ENCODE measurements around the gene SEMA3E.

The SEMA3E gene

DNA sequence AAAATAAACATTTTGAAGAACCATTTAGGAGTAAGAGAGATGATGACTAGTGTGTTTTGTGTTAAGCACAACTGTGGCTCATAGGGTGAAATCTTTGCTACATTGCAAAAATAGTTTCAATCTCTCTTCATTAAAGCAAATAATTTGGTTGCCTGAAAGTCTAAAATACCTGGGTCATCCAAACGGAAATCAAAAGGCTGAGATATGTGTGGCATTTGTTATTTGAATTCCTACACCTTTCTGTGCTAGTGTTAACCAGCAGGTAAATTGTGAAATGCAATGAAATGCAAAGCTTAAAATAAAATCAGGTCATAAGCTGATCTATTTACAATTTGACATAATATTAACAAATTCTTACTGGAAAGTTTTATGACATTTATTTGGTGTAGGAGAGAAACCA lies 40.9 kb upstream of the SEMA3E start:
- H3K9me3 ChIP-seq (ENCODE audit: insufficient read depth, low read depth, low read length), result no peaks in the 10 kb centered on the region
- H3K9me2 ChIP-seq (replicated peaks; ENCODE audit: low read depth, low read length), result no peaks in the 10 kb centered on the region; the same call in 1 of the 2 replicates
- no peaks in the 10 kb centered on the region for H3K36me3 ChIP-seq (ENCODE audit: insufficient read depth, low read length)
- H3K79me2 ChIP-seq (ENCODE audit: insufficient read depth, low read length), result no peaks in the 10 kb centered on the region
- H3K4me3 ChIP-seq (ENCODE audit: low read length, poor library complexity, severe bottlenecking), result no peak overlapping the region
- H4K20me1 ChIP-seq (ENCODE audit: insufficient read depth, low read length, poor library complexity, severe bottlenecking), result no peaks in the 10 kb centered on the region
- H3K4me2 ChIP-seq (ENCODE audit: low read depth, low read length, poor library complexity, severe bottlenecking), result no peak overlapping the region
- no peaks in the 10 kb centered on the region for H3K4me1 ChIP-seq (ENCODE audit: insufficient read depth, low read length, poor library complexity, severe bottlenecking)
- H3K27me3 ChIP-seq (ENCODE audit: insufficient read depth, low read length, poor library complexity, severe bottlenecking), result no peaks in the 10 kb centered on the region
- TF ChIP-seq EZH2phosphoT487 (IDR thresholded peaks at IDR 0.05; ENCODE audit: borderline replicate concordance), result no peak
- TF ChIP-seq, protein P1, sequence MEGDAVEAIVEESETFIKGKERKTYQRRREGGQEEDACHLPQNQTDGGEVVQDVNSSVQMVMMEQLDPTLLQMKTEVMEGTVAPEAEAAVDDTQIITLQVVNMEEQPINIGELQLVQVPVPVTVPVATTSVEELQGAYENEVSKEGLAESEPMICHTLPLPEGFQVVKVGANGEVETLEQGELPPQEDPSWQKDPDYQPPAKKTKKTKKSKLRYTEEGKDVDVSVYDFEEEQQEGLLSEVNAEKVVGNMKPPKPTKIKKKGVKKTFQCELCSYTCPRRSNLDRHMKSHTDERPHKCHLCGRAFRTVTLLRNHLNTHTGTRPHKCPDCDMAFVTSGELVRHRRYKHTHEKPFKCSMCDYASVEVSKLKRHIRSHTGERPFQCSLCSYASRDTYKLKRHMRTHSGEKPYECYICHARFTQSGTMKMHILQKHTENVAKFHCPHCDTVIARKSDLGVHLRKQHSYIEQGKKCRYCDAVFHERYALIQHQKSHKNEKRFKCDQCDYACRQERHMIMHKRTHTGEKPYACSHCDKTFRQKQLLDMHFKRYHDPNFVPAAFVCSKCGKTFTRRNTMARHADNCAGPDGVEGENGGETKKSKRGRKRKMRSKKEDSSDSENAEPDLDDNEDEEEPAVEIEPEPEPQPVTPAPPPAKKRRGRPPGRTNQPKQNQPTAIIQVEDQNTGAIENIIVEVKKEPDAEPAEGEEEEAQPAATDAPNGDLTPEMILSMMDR (conservative IDR thresholded peaks at IDR 0.05; ENCODE audit: low read length), result no peak
- H2AFZ ChIP-seq (ENCODE audit: low read length), result no peak overlapping the region
- H3F3A ChIP-seq (ENCODE audit: low read depth), result no peaks in the 10 kb centered on the region
- no peak overlapping the region for H3K9ac ChIP-seq (ENCODE audit: low read depth, low read length, poor library complexity, severe bottlenecking)

DNA sequence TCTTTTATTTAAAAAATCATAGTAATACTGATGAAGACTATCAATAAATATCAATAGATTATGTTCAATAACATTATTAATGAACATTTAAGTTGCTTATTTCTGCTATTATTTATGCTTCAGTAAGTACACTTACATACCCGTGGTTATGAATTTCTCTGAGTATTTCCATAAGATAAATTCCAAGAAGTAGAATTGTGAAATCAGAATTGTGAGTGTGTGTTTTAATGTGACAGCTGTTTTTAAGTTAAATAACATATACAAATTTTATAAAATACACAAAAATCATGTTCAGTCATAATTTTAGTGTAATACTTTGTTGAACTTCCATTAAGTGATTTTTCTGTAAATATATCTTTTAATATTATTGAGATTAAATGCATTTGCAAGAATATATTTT lies 37.5 kb upstream of the SEMA3E start:
- H3K79me2 ChIP-seq (ENCODE audit: insufficient read depth, low read length), result no peaks in the 10 kb centered on the region
- no peaks in the 10 kb centered on the region for H3K4me1 ChIP-seq (ENCODE audit: insufficient read depth, low read length, poor library complexity, severe bottlenecking)
- H3K4me3 ChIP-seq (ENCODE audit: low read length, poor library complexity, severe bottlenecking), result no peak overlapping the region
- H3K9me3 ChIP-seq (ENCODE audit: insufficient read depth, low read depth, low read length), result no peaks in the 10 kb centered on the region
- H3K27me3 ChIP-seq (ENCODE audit: insufficient read depth, low read length, poor library complexity, severe bottlenecking), result no peaks in the 10 kb centered on the region
- no peak overlapping the region for H3K4me2 ChIP-seq (ENCODE audit: low read depth, low read length, poor library complexity, severe bottlenecking)
- H2AFZ ChIP-seq (ENCODE audit: low read length), result no peak overlapping the region
- no peaks in the 10 kb centered on the region for H3F3A ChIP-seq (ENCODE audit: low read depth)
- H3K9ac ChIP-seq (ENCODE audit: low read depth, low read length, poor library complexity, severe bottlenecking), result no peak overlapping the region
- H3K9me2 ChIP-seq (replicated peaks; ENCODE audit: low read depth, low read length), result no peaks in the 10 kb centered on the region; the same call in 1 of the 2 replicates
- no peaks in the 10 kb centered on the region for H3K36me3 ChIP-seq (ENCODE audit: insufficient read depth, low read length)
- H4K20me1 ChIP-seq (ENCODE audit: insufficient read depth, low read length, poor library complexity, severe bottlenecking), result no peaks in the 10 kb centered on the region
- TF ChIP-seq, protein P1 (conservative IDR thresholded peaks at IDR 0.05; ENCODE audit: low read length), result no peak
- TF ChIP-seq EZH2phosphoT487 (IDR thresholded peaks at IDR 0.05; ENCODE audit: borderline replicate concordance), result no peak

DNA sequence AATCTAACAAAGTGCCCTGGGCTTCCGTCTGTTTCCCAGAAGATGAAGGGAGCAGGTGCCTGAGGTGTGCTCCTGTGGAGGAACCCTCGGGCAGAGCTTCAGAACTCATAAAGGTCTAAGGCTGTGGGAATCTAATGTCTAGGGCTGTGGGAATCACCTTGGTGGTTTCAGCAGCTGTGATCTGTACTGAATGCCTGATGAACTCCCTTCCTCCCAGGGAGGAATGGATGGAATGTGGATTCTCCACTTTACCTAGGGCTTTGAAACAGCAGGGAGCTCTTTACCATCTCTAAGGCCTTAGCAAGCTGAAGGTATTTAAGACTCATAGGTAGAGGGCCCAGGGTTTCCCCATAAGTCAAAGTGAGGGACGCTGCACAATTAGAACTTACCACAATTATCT lies 36.0 kb upstream of the SEMA3E start:
- H3K36me3 ChIP-seq (ENCODE audit: insufficient read depth, low read length), result no peaks in the 10 kb centered on the region
- H2AFZ ChIP-seq (ENCODE audit: low read length), result no peak overlapping the region
- no peak overlapping the region for H3K4me3 ChIP-seq (ENCODE audit: low read length, poor library complexity, severe bottlenecking)
- no peaks in the 10 kb centered on the region for H3F3A ChIP-seq (ENCODE audit: low read depth)
- H3K4me2 ChIP-seq (ENCODE audit: low read depth, low read length, poor library complexity, severe bottlenecking), result no peak overlapping the region
- no peaks in the 10 kb centered on the region for H3K4me1 ChIP-seq (ENCODE audit: insufficient read depth, low read length, poor library complexity, severe bottlenecking)
- no peak overlapping the region for H3K9ac ChIP-seq (ENCODE audit: low read depth, low read length, poor library complexity, severe bottlenecking)
- no peaks in the 10 kb centered on the region for H3K27me3 ChIP-seq (ENCODE audit: insufficient read depth, low read length, poor library complexity, severe bottlenecking)
- no peaks in the 10 kb centered on the region for H4K20me1 ChIP-seq (ENCODE audit: insufficient read depth, low read length, poor library complexity, severe bottlenecking)
- no peaks in the 10 kb centered on the region for H3K79me2 ChIP-seq (ENCODE audit: insufficient read depth, low read length)
- TF ChIP-seq EZH2phosphoT487 (IDR thresholded peaks at IDR 0.05; ENCODE audit: borderline replicate concordance), result no peak
- TF ChIP-seq, protein P1 (conservative IDR thresholded peaks at IDR 0.05; ENCODE audit: low read length), result no peak
- H3K9me3 ChIP-seq (ENCODE audit: insufficient read depth, low read depth, low read length), result no peaks in the 10 kb centered on the region
- no peaks in the 10 kb centered on the region; the same call in 1 of the 2 replicates for H3K9me2 ChIP-seq (replicated peaks; ENCODE audit: low read depth, low read length)
